ENCODE data around the gene TMEM87B.
"Not testable (repeated sequence)": the region's sequence is repeated elsewhere in the genome, so short reads cannot be mapped to it uniquely, and the experiment has no call there.

Gene TMEM87B

GRCh38 chr2:112034924-112035323 is 20.1 kb upstream of the TMEM87B start:
- DNase-seq = no peak

GRCh38 chr2:112035786-112036185 is 19.3 kb upstream of the TMEM87B start:
- no peak for DNase-seq

- not testable (repeated sequence) for DNase-seq
Observed at GRCh38 chr2:112039556-112039955, 15.5 kb upstream of the TMEM87B start.

- not testable (repeated sequence) for DNase-seq
Observed at GRCh38 chr2:112040066-112040465, 15.0 kb upstream of the TMEM87B start.

GRCh38 chr2:112041460-112041859 is 13.6 kb upstream of the TMEM87B start:
- DNase-seq = not testable (repeated sequence)

GRCh38 chr2:112045446-112046014 is 9.5 kb upstream of the TMEM87B start:
- DNase-seq = no peak

- DNase-seq = no peak
Observed at GRCh38 chr2:112046231-112046630, 8.8 kb upstream of the TMEM87B start.

GRCh38 chr2:112047537-112048235 is 7.4 kb upstream of the TMEM87B start:
- no peak for DNase-seq

GRCh38 chr2:112048236-112048592 is 6.9 kb upstream of the TMEM87B start:
- DNase-seq = no peak

GRCh38 chr2:112048887-112049286 is 6.2 kb upstream of the TMEM87B start:
- DNase-seq = no peak

- no peak for DNase-seq
Observed at GRCh38 chr2:112050316-112050715, 4.8 kb upstream of the TMEM87B start.

GRCh38 chr2:112053917-112054846 is 887 bp upstream of the TMEM87B start:
- peak; percentile 100 for DNase-seq

- peak; percentile 42 for DNase-seq
Observed at GRCh38 chr2:112055730-112056625, 909 bp downstream of the TMEM87B start.

- DNase-seq = no peak
Observed at GRCh38 chr2:112056626-112056987, 1.5 kb downstream of the TMEM87B start.

GRCh38 chr2:112059671-112060070 is 4.6 kb downstream of the TMEM87B start:
- DNase-seq = no peak

GRCh38 chr2:112061299-112061698 is 6.2 kb downstream of the TMEM87B start:
- DNase-seq = no peak

- DNase-seq = no peak
Observed at GRCh38 chr2:112061840-112062239, 6.8 kb downstream of the TMEM87B start.

GRCh38 chr2:112062894-112063293 is 7.8 kb downstream of the TMEM87B start:
- no peak for DNase-seq

GRCh38 chr2:112065486-112065885 is 10.4 kb downstream of the TMEM87B start:
- DNase-seq = no peak

- no peak for DNase-seq
Observed at GRCh38 chr2:112065966-112066365, 10.9 kb downstream of the TMEM87B start.

- not testable (repeated sequence) for DNase-seq
Observed at GRCh38 chr2:112069794-112070193, 14.7 kb downstream of the TMEM87B start.

- DNase-seq = no peak
Observed at GRCh38 chr2:112073875-112074274, 18.8 kb downstream of the TMEM87B start.

- no peak for DNase-seq
Observed at GRCh38 chr2:112074506-112074905, 19.4 kb downstream of the TMEM87B start.
